ENCODE data around the gene RUNX1. TPM values are rescaled to one million over a fixed set of nuclear protein-coding genes. Genes with fewer than 3 reads are reported as not detected.

The RUNX1 gene
- total RNA-seq, 1 experiment from 2014 or later: 86.2 TPM

DNA sequence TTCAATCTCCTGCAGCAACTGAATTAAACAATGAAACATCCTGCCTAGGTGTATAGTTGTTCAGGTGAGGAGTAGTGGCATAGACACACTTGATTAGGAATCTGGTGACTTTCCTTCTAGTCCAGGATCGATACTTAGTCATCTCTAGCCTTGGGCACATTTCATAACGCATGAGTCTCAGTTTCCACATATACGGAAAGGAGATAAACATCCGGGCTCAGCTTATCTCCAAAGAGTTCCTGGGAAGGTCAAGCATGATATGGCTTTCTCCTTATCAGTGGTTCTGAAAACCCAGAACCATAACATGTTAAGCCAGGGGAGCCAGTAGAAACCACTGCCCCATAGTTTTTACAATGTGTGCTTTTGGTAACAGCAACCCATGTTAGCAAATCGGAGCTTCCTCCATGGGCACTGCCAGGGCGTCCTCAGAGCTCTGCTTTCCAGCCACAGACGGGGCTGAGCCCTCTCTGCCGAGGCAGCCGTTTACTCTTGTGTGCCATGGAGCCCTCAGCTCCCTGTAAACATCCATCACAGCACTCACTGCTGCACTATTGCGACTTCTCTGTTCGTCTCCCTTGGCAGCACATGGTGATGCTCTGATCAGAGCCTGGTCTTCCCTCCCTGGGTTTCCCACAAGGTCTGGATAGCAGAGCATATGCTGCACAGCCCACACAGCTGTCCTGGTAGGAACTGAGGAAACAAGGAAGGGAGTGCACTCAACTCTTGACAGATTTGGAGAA is 34.6 kb downstream of the RUNX1 start:
- no peaks in the 10 kb centered on the region for H3K36me3 Mint-ChIP-seq (ENCODE audit: insufficient read depth, unreplicated experiment)
- no peaks in the 10 kb centered on the region for H3K4me1 Mint-ChIP-seq (ENCODE audit: insufficient read depth, unreplicated experiment)
- CTCF ChIA-PET: interaction anchor here (0.6 kb wide), 1 partner anchor 691 kb away, joined by 4 read pairs; no protein-coding TSS in a partner anchor
- intact Hi-C loops (cut with micrococcal nuclease): no loop called here
- POLR2A ChIA-PET: no interaction called here
- no TSS peak for BruUV-seq (replicated peaks)
- no peaks in the 10 kb centered on the region for H3K27me3 Mint-ChIP-seq (ENCODE audit: insufficient read depth, unreplicated experiment)
- H3K4me3 Mint-ChIP-seq (ENCODE audit: unreplicated experiment): no peak overlapping the region
- no peak for TF ChIP-seq CTCF (IDR thresholded peaks at IDR 0.05; ENCODE audit: unreplicated experiment)
- peak; percentile 39 for DNase-seq (ENCODE audit: unreplicated experiment)
- H3K27ac Mint-ChIP-seq (ENCODE audit: low read depth, unreplicated experiment): no peak overlapping the region
- no peaks in the 10 kb centered on the region for H3K9me3 Mint-ChIP-seq (ENCODE audit: unreplicated experiment)

- DNase-seq (ENCODE audit: unreplicated experiment): no peak
- H3K4me3 Mint-ChIP-seq (ENCODE audit: unreplicated experiment): no peak overlapping the region
- H3K27me3 Mint-ChIP-seq (ENCODE audit: insufficient read depth, unreplicated experiment): no peaks in the 10 kb centered on the region
- CTCF ChIA-PET: no interaction called here
- POLR2A ChIA-PET: no interaction called here
- H3K36me3 Mint-ChIP-seq (ENCODE audit: insufficient read depth, unreplicated experiment): peaks cover 6% of the 10 kb centered on the region
- H3K27ac Mint-ChIP-seq (ENCODE audit: low read depth, unreplicated experiment): no peak overlapping the region
- H3K9me3 Mint-ChIP-seq (ENCODE audit: unreplicated experiment): no peaks in the 10 kb centered on the region
- no TSS peak for BruUV-seq (replicated peaks)
- H3K4me1 Mint-ChIP-seq (ENCODE audit: insufficient read depth, unreplicated experiment): no peaks in the 10 kb centered on the region
- intact Hi-C loops (cut with micrococcal nuclease): no loop called here
- TF ChIP-seq CTCF (IDR thresholded peaks at IDR 0.05; ENCODE audit: unreplicated experiment): no peak
Observed at GRCh38 chr21:35011681-35012080, 37.4 kb downstream of the RUNX1 start.

GRCh38 chr21:35010447-35010846 is 38.7 kb downstream of the RUNX1 start:
- TF ChIP-seq CTCF (IDR thresholded peaks at IDR 0.05; ENCODE audit: unreplicated experiment): no peak
- H3K27me3 Mint-ChIP-seq (ENCODE audit: insufficient read depth, unreplicated experiment): no peaks in the 10 kb centered on the region
- H3K4me3 Mint-ChIP-seq (ENCODE audit: unreplicated experiment): no peak overlapping the region
- CTCF ChIA-PET: no interaction called here
- intact Hi-C loops (cut with micrococcal nuclease): no loop called here
- no TSS peak for BruUV-seq (replicated peaks)
- H3K4me1 Mint-ChIP-seq (ENCODE audit: insufficient read depth, unreplicated experiment): no peaks in the 10 kb centered on the region
- POLR2A ChIA-PET: interaction anchor here (0.7 to 1.0 kb wide), 2 partner anchors 27 to 85 kb away, joined by 3 read pairs; no protein-coding TSS in a partner anchor
- peaks cover 6% of the 10 kb centered on the region for H3K36me3 Mint-ChIP-seq (ENCODE audit: insufficient read depth, unreplicated experiment)
- H3K27ac Mint-ChIP-seq (ENCODE audit: low read depth, unreplicated experiment): no peak overlapping the region
- no peaks in the 10 kb centered on the region for H3K9me3 Mint-ChIP-seq (ENCODE audit: unreplicated experiment)
- no peak for DNase-seq (ENCODE audit: unreplicated experiment)

- ChIA-PET CTCF (interaction anchor here (0.5 kb wide), 1 partner anchor 348 kb away, joined by 3 read pairs; no protein-coding TSS in a partner anchor), POLR2A (no interaction called here)
- DNase-seq (ENCODE audit: unreplicated experiment): no peak
- TF ChIP-seq CTCF (IDR thresholded peaks at IDR 0.05; ENCODE audit: unreplicated experiment): no peak
- BruUV-seq (replicated peaks): no TSS peak
- Mint-ChIP-seq H3K36me3 (ENCODE audit: insufficient read depth, unreplicated experiment) (peaks cover 6% of the 10 kb centered on the region), H3K4me1 (ENCODE audit: insufficient read depth, unreplicated experiment) (no peaks in the 10 kb centered on the region), H3K4me3 (ENCODE audit: unreplicated experiment) (no peak overlapping the region), H3K27me3 (ENCODE audit: insufficient read depth, unreplicated experiment) (no peaks in the 10 kb centered on the region), H3K27ac (ENCODE audit: low read depth, unreplicated experiment) (no peak overlapping the region), H3K9me3 (ENCODE audit: unreplicated experiment) (no peaks in the 10 kb centered on the region)
- intact Hi-C loops (cut with micrococcal nuclease): no loop called here
Observed at GRCh38 chr21:35007348-35007747, 41.8 kb downstream of the RUNX1 start.
